ENCODE data around the gene UMODL1. TPM values are rescaled to one million over a fixed set of nuclear protein-coding genes. Genes with fewer than 3 reads are reported as not detected.

Gene UMODL1
- total RNA-seq, 2 experiments from 2014 or later, result 0.42 to 0.49 TPM

DNA sequence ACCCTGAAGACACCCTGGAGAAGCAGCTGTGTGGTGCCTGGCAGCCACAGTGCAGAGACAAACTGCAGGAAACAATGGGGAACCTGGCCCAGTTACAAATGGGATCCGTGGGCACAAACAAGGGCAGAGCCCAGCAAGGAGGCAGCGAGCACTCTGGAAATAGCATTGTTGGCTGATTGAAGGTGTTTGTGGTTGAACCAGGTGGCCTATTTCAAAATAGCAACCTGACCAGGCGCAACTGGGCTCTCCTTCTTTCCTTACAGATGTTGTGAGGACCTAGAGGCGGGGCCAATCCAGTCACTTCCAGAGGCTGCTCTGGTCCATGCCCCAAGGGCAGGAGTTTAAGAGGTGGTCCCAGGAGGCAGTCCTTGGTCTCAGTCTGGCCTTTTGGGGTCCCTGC is 39.3 kb upstream of the UMODL1 start:
- no peak for TF ChIP-seq CTCF (IDR thresholded peaks at IDR 0.05)
- Histone ChIP-seq H3K9me3 (ENCODE audit: control insufficient read depth in 1 of 2, insufficient read depth in 1 of 2, low read length in 2 of 2) (no peaks in the 10 kb centered on the region), H3K27me3 (ENCODE audit: control insufficient read depth in 1 of 2, insufficient read depth in 2 of 2, low read length in 2 of 2) (no peaks in the 10 kb centered on the region), H3K4me1 (ENCODE audit: insufficient read depth, low read length) (no peaks in the 10 kb centered on the region), H3K27ac (ENCODE audit: low read depth in 1 of 2, low read length in 2 of 2) (no peak overlapping the region), H3K36me3 (ENCODE audit: insufficient read depth, low read length) (no peaks in the 10 kb centered on the region), H3K4me3 (ENCODE audit: low read length) (no peak overlapping the region)
- H3K4me1 Mint-ChIP-seq (ENCODE audit: low read depth), result no peaks in the 10 kb centered on the region
- POLR2A ChIA-PET, result no interaction called here
- H3K27ac Mint-ChIP-seq, result no peak overlapping the region
- DNase-seq (no peak), ATAC-seq (ENCODE audit: poor library complexity) (no peak)
- intact Hi-C loops (cut with DNase I, micrococcal nuclease), result no loop called here
- H3K9me3 Mint-ChIP-seq, result no peaks in the 10 kb centered on the region
- CTCF ChIA-PET, result interaction anchor here (0.7 kb wide), 1 partner anchor 76 kb away, joined by 3 read pairs; no protein-coding TSS in a partner anchor
- no peak overlapping the region for H3K4me3 Mint-ChIP-seq
- no peaks in the 10 kb centered on the region for H3K36me3 Mint-ChIP-seq (ENCODE audit: low read depth)
- H3K27me3 Mint-ChIP-seq, result no peaks in the 10 kb centered on the region

GRCh38 chr21:42032266-42032665 is 38.9 kb upstream of the UMODL1 start:
- Mint-ChIP-seq H3K27me3 (no peaks in the 10 kb centered on the region), H3K4me3 (no peak overlapping the region), H3K36me3 (ENCODE audit: low read depth) (no peaks in the 10 kb centered on the region), H3K9me3 (no peaks in the 10 kb centered on the region), H3K27ac (no peak overlapping the region), H3K4me1 (ENCODE audit: low read depth) (no peaks in the 10 kb centered on the region)
- intact Hi-C loops (cut with DNase I, micrococcal nuclease), result no loop called here
- Histone ChIP-seq H3K9me3 (ENCODE audit: control insufficient read depth in 1 of 2, insufficient read depth in 1 of 2, low read length in 2 of 2) (no peaks in the 10 kb centered on the region), H3K36me3 (ENCODE audit: insufficient read depth, low read length) (no peaks in the 10 kb centered on the region), H3K27ac (ENCODE audit: low read depth in 1 of 2, low read length in 2 of 2) (no peak overlapping the region), H3K4me1 (ENCODE audit: insufficient read depth, low read length) (no peaks in the 10 kb centered on the region), H3K27me3 (ENCODE audit: control insufficient read depth in 1 of 2, insufficient read depth in 2 of 2, low read length in 2 of 2) (no peaks in the 10 kb centered on the region), H3K4me3 (ENCODE audit: low read length) (no peak overlapping the region)
- ATAC-seq (ENCODE audit: poor library complexity) (no peak), DNase-seq (no peak)
- ChIA-PET POLR2A (no interaction called here), CTCF (no interaction called here)
- TF ChIP-seq CTCF (IDR thresholded peaks at IDR 0.05), result no peak

- DNase-seq (no peak), ATAC-seq (ENCODE audit: poor library complexity) (no peak)
- no peak overlapping the region for H3K4me3 Mint-ChIP-seq
- Histone ChIP-seq H3K4me1 (ENCODE audit: insufficient read depth, low read length) (no peaks in the 10 kb centered on the region), H3K27me3 (ENCODE audit: control insufficient read depth in 1 of 2, insufficient read depth in 2 of 2, low read length in 2 of 2) (no peaks in the 10 kb centered on the region), H3K36me3 (ENCODE audit: insufficient read depth, low read length) (no peaks in the 10 kb centered on the region), H3K9me3 (ENCODE audit: control insufficient read depth in 1 of 2, insufficient read depth in 1 of 2, low read length in 2 of 2) (no peaks in the 10 kb centered on the region), H3K4me3 (ENCODE audit: low read length) (no peak overlapping the region), H3K27ac (ENCODE audit: low read depth in 1 of 2, low read length in 2 of 2) (no peak overlapping the region)
- H3K27ac Mint-ChIP-seq, result no peak overlapping the region
- H3K9me3 Mint-ChIP-seq, result no peaks in the 10 kb centered on the region
- no peaks in the 10 kb centered on the region for H3K4me1 Mint-ChIP-seq (ENCODE audit: low read depth)
- H3K27me3 Mint-ChIP-seq, result no peaks in the 10 kb centered on the region
- ChIA-PET POLR2A (no interaction called here), CTCF (no interaction called here)
- no peaks in the 10 kb centered on the region for H3K36me3 Mint-ChIP-seq (ENCODE audit: low read depth)
- intact Hi-C loops (cut with DNase I, micrococcal nuclease), result no loop called here
- TF ChIP-seq CTCF (IDR thresholded peaks at IDR 0.05), result no peak
These were observed 38.1 kb upstream of the UMODL1 start for GRCh38 chr21:42032968-42033367.

Measured in CD4-positive, alpha-beta T cell (primary cell).